Keratinocyte (primary cell): Measurements from ENCODE around the gene APH1B. TPM values are rescaled to one million over a fixed set of nuclear protein-coding genes. Genes with fewer than 3 reads are reported as not detected.

Experiments used
- DNase-seq: peaks from one replicate; pipeline ENCODE4 v3.0.0-alpha.2; 2011; ENCODE audit warnings: low read depth, missing footprints, low spot score
- FAIRE-seq: peaks from 2 replicates; lab custom pipeline; 2011; peaks lifted over from hg19 to GRCh38; lab: Jason Lieb, UNC
- H2AFZ ChIP-seq: 2 replicates; pipeline ENCODE4 v1.6.0; 2012; ENCODE audit warnings: low read length, control low read depth, inconsistent platforms; ENCODE audit not compliant: control insufficient read depth
- H3K27ac ChIP-seq: 2 replicates; pipeline ENCODE4 v1.5.1; 2011; ENCODE audit warnings: low read length; ENCODE audit not compliant: control insufficient read depth, insufficient read depth
- H3K27me3 ChIP-seq: 3 replicates; pipeline ENCODE4 v1.6.0; 2011; ENCODE audit warnings: low read length; ENCODE audit not compliant: control insufficient read depth, insufficient read depth; ENCODE audit errors: extremely low read depth
- H3K36me3 ChIP-seq, 2 experiments: 2 replicates in 1 of 2; 3 replicates in 1 of 2; pipeline ENCODE4 v1.5.1; 2011; ENCODE audit warnings: low read length in 2 of 2, mild to moderate bottlenecking in 1 of 2; ENCODE audit not compliant: control insufficient read depth in 2 of 2, insufficient read depth in 2 of 2; ENCODE audit errors: extremely low read depth in 1 of 2
- H3K4me1 ChIP-seq: 3 replicates; pipeline ENCODE4 v1.5.1; 2011; ENCODE audit warnings: low read length; ENCODE audit not compliant: control insufficient read depth, insufficient read depth; ENCODE audit errors: extremely low read depth
- H3K4me2 ChIP-seq: 3 replicates; pipeline ENCODE4 v1.6.0; 2011; ENCODE audit warnings: low read depth, low read length; ENCODE audit not compliant: control insufficient read depth, insufficient read depth; ENCODE audit errors: extremely low read depth
- H3K4me3 ChIP-seq, 3 experiments: fragments of 200-600 bp in 1 of 3; sonication (generic) in 1 of 3; 2 replicates in 2 of 3; 3 replicates in 1 of 3; pipeline ENCODE4 v1.5.1; 2011 to 2016; ENCODE audit warnings: low read length in 3 of 3, mild to moderate bottlenecking in 3 of 3, control low read depth in 2 of 3, inconsistent platforms in 1 of 3, low read depth in 1 of 3, mixed read lengths in 1 of 3, mixed run types in 1 of 3, moderate library complexity in 1 of 3; ENCODE audit not compliant: control insufficient read depth in 2 of 3, insufficient read depth in 2 of 3; ENCODE audit errors: extremely low read depth in 1 of 3
- H3K79me2 ChIP-seq: 2 replicates; pipeline ENCODE4 v1.6.0; 2012; ENCODE audit warnings: low read length; ENCODE audit not compliant: control insufficient read depth, insufficient read depth
- H3K9ac ChIP-seq: 3 replicates; pipeline ENCODE4 v1.6.0; 2011; ENCODE audit warnings: low read length; ENCODE audit not compliant: control insufficient read depth, insufficient read depth; ENCODE audit errors: extremely low read depth
- H3K9me1 ChIP-seq: 3 replicates; pipeline ENCODE4 v1.6.0; 2011; ENCODE audit warnings: low read length; ENCODE audit not compliant: control insufficient read depth, insufficient read depth; ENCODE audit errors: extremely low read depth
- H3K9me3 ChIP-seq: 2 replicates; pipeline ENCODE4 v1.5.1; 2012; ENCODE audit warnings: low read depth, low read length; ENCODE audit not compliant: control insufficient read depth
- H4K20me1 ChIP-seq: 3 replicates; pipeline ENCODE4 v1.6.0; 2011; ENCODE audit warnings: low read length; ENCODE audit not compliant: control insufficient read depth, insufficient read depth; ENCODE audit errors: extremely low read depth
- CTCF ChIP-seq, 3 experiments: IDR thresholded peaks in 1 of 3; conservative IDR thresholded peaks in 1 of 3; optimal IDR thresholded peaks in 1 of 3; 2 replicates in 2 of 3; 3 replicates in 1 of 3; pipeline versions ENCODE3 to v1.5.1; 2011; ENCODE audit warnings: low read length in 3 of 3, mild to moderate bottlenecking in 3 of 3, moderate library complexity in 2 of 3, control low read depth in 1 of 3, inconsistent platforms in 1 of 3; ENCODE audit not compliant: insufficient read depth in 2 of 3; ENCODE audit errors: extremely low read depth in 1 of 3
- EZH2 ChIP-seq: IDR thresholded peaks from one replicate; pipeline ENCODE4 v1.6.1; 2012; ENCODE audit warnings: inconsistent platforms, mild to moderate bottlenecking, low read length, moderate library complexity
- dilution Hi-C: fragments of 300-500 bp; cut with MboI; formaldehyde crosslinking; loops from one replicate; pipeline ENCODE4 v1.7.0; 2020; ENCODE audit warnings: low sequenced_read_pairs; ENCODE audit not compliant: extremely low pct_ligation_motif_present
- polyA plus RNA-seq, 5 experiments: library from polyadenylated mRNA; depleted of rRNA in 3 of 5; stranded (reverse) in 3 of 5; stranded (forward) in 1 of 5; unstranded in 1 of 5; fragments of >200 nt; gene quantifications; 1 replicate in 1 of 5; 2 replicates in 3 of 5; 3 replicates in 1 of 5; pipeline versions ENCODE4 v1.2.1 to v1.2.3, GENCODE V29; 2011 to 2012; ENCODE audit warnings: missing spikeins in 2 of 5, low read depth in 1 of 5, low replicate concordance in 1 of 5

APH1B gene
- polyA plus RNA-seq, 1 donor (not counting 4 experiments of a cell fraction or from before 2014, with no cell fraction given), result 7.0 TPM

DNA sequence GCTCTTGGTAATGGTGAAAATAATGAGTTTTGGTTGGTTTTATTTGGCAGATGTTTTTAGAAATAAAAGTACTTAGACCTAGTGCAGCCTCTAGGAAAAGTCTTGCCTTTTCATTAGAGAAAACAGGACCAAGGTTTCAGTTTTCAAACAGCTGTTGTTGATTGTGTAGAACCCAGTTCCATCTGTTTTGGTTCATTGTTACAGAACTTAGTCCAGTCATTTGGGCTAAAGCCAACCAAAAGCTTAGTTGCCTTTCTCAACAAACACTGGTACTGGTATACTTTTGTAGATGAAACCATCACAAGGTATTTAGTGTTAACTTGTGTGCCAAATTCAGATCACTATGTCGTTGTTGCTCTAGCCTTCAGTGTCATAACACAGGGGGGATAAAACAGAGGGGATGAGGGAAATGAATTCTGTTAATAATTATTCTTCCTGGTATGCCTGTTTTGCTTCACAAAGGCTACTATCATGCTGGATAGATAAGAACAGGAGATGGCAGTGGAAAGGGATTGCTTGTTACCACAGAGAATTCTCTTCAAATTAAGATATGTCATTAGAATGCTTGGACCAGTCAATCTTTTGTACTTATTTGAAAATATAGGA is 12.6 kb upstream of the APH1B start:
- no peak for TF ChIP-seq CTCF (optimal IDR thresholded peaks at IDR 0.05 in 1 of 3, IDR thresholded peaks at IDR 0.05 in 1 of 3, conservative IDR thresholded peaks at IDR 0.05 in 1 of 3; ENCODE audit: extremely low read depth in 1 of 3, insufficient read depth in 2 of 3, low read length in 3 of 3)
- TF ChIP-seq EZH2, result no peak

GRCh38 chr15:63274427-63274826 is 3.0 kb upstream of the APH1B start:
- Histone ChIP-seq H3K4me1 (peaks cover 3% of the 10 kb centered on the region), H3K27me3 (no peaks in the 10 kb centered on the region), H3K36me3 (peaks cover 0 to 7% of the 10 kb centered on the region in 2 experiments), H3K79me2 (no peaks in the 10 kb centered on the region), H3K9ac (no peak overlapping the region), H2AFZ (no peak overlapping the region), H4K20me1 (no peaks in the 10 kb centered on the region), H3K4me2 (no peak overlapping the region), H3K9me3 (no peaks in the 10 kb centered on the region), H3K4me3 (no peak overlapping the region), H3K27ac (no peak overlapping the region), H3K9me1 (no peaks in the 10 kb centered on the region)
- FAIRE-seq (no peak), DNase-seq (no peak)
- no peak for TF ChIP-seq EZH2
- TF ChIP-seq CTCF (optimal IDR thresholded peaks at IDR 0.05 in 1 of 3, IDR thresholded peaks at IDR 0.05 in 1 of 3, conservative IDR thresholded peaks at IDR 0.05 in 1 of 3; ENCODE audit: extremely low read depth in 1 of 3, insufficient read depth in 2 of 3, low read length in 3 of 3), result no peak
- dilution Hi-C loops, result no loop called here

More for the DNA sequence above, 12.6 kb upstream of the APH1B start:
- Histone ChIP-seq H3K4me1 (no peaks in the 10 kb centered on the region), H4K20me1 (no peaks in the 10 kb centered on the region), H3K4me3 (no peak overlapping the region), H3K27ac (no peak overlapping the region), H3K4me2 (no peak overlapping the region), H3K36me3 (peaks cover 0 to 8% of the 10 kb centered on the region in 2 experiments), H3K9me1 (no peaks in the 10 kb centered on the region), H2AFZ (no peak overlapping the region), H3K27me3 (no peaks in the 10 kb centered on the region), H3K9ac (no peak overlapping the region), H3K79me2 (no peaks in the 10 kb centered on the region), H3K9me3 (no peaks in the 10 kb centered on the region)
- FAIRE-seq, result no peak
- DNase-seq, result no peak
- dilution Hi-C loops, result no loop called here
